Activated T-helper 1 cell treated with Interleukin-2 at 50 U/mL for 16 hours (primary cell): Measurements from ENCODE around the gene MARCKSL1.
"Not testable (repeated sequence)": the region's sequence is repeated elsewhere in the genome, so short reads cannot be mapped to it uniquely, and the experiment has no call there.

Experiments
- DNase-seq: peaks from one replicate; pipeline ENCODE4 v3.0.0-alpha.2; 2020; ENCODE audit warnings: low read depth

Gene MARCKSL1

GRCh38 chr1:32285658-32286057 is 50.4 kb downstream of the MARCKSL1 start:
- DNase-seq = no peak

- DNase-seq = not testable (repeated sequence)
Measured at GRCh38 chr1:32284777-32285176, 51.3 kb downstream of the MARCKSL1 start.
